ENCODE results near the gene ZBTB4. TPM values are rescaled to one million over a fixed set of nuclear protein-coding genes. Genes with fewer than 3 reads are reported as not detected.

Gene ZBTB4, protein sequence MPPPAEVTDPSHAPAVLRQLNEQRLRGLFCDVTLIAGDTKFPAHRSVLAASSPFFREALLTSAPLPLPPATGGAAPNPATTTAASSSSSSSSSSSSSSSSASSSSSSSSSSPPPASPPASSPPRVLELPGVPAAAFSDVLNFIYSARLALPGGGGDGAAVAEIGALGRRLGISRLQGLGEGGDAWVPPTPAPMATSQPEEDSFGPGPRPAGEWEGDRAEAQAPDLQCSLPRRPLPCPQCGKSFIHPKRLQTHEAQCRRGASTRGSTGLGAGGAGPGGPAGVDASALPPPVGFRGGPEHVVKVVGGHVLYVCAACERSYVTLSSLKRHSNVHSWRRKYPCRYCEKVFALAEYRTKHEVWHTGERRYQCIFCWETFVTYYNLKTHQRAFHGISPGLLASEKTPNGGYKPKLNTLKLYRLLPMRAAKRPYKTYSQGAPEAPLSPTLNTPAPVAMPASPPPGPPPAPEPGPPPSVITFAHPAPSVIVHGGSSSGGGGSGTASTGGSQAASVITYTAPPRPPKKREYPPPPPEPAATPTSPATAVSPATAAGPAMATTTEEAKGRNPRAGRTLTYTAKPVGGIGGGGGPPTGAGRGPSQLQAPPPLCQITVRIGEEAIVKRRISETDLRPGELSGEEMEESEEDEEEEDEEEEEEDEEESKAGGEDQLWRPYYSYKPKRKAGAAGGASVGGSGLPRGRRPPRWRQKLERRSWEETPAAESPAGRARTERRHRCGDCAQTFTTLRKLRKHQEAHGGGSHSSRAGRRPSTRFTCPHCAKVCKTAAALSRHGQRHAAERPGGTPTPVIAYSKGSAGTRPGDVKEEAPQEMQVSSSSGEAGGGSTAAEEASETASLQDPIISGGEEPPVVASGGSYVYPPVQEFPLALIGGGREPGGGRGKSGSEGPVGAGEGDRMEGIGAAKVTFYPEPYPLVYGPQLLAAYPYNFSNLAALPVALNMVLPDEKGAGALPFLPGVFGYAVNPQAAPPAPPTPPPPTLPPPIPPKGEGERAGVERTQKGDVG
- 10 to 100 TPM; 38.6 to 50.6 (median 44.2) TPM for polyA plus RNA-seq (ENCODE audit: insufficient read length in 4 of 4)

DNA sequence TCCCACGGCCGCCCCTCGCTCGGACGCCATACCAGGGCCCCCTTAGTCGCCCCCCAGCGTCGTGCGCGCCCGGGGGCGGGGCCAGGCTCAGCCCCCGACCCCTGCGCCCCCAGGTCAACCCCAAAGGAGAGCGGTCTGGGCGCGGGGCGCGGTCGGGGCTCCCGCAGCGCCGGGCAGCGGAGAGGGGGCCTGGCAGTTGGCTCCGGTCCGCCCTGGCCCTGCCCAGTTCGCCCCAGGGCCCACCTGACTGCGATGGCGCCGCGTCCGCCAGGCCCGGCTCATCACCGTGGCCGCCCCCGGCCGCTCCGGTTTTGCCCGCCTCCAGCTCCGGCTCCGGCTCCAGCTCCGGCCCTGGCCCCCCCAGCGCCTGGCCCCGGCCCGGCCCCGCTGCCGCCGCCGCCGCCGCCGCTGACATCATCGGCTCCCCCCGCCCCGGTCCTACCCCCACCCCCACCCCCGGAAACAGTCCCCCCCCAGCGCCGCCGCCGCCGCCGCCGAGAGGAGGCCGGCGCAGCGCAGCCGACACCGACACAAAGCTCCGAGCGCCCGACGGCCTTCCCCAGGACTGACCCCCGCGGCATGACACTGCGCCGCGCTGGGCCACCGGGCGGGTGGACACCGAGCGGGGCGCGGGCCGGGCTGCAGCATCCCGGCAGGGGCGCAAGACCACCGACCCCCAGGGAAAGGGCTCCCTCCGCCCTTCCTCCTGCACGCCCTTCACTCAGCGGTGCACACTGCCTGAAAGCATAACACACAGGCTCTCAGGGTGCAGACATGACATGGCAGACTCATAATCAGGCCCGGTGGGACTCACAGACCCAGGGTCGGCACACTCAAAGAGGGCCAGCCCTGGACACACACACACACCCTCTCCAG is at the start of gene ZBTB4:
Gene ZBTB4 (minus strand): TSS at position 419 of the 876 bp plus-strand sequence. CDS start 12,830 bp downstream, outside the sequence.
- DNase-seq (ENCODE audit: low read depth in 4 of 4, low spot score in 2 of 4), result peak in 1 of 4 donors; percentile 47

DNA sequence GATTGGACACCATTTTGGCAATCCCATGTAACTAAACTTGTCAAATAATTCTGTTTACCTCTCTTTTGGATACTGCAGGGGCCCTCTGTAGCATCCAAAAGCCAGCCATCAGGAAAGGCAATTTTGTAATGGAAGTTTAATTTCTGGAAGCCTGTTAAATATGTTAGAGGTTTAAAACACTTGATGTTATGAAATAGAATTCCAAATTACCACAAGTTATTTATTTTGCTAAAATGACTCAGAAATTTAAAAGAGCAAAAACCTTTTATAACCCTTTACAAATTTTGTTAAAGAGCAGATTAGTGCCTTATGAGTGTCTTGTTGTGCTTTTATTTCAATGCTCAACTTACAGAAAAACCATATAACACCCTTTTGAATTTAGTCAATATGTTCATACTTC is 49.4 kb upstream of the ZBTB4 start:
- DNase-seq (ENCODE audit: low read depth in 4 of 4, low spot score in 2 of 4), result no peak

DNA sequence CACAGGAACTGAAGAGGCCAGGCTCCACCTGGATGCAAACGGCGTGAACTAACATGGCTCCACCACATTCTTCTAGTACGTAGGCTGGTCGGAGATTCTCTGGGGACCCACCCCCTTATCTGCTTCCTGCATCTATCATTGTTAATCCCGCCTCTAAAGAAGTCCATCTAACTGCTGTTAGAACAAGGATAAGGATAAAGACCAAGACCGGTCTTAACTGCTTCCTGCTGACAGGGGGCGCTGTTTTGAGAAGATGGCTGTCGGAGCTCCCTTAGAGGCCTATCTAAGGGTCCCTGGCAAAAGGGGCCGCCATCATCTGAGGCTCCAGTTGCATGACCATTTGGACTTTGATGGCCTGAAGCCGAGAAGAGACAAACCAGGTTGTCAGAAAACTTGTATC is 43.6 kb upstream of the ZBTB4 start:
- no peak for DNase-seq (ENCODE audit: low read depth in 4 of 4, low spot score in 2 of 4)

DNA sequence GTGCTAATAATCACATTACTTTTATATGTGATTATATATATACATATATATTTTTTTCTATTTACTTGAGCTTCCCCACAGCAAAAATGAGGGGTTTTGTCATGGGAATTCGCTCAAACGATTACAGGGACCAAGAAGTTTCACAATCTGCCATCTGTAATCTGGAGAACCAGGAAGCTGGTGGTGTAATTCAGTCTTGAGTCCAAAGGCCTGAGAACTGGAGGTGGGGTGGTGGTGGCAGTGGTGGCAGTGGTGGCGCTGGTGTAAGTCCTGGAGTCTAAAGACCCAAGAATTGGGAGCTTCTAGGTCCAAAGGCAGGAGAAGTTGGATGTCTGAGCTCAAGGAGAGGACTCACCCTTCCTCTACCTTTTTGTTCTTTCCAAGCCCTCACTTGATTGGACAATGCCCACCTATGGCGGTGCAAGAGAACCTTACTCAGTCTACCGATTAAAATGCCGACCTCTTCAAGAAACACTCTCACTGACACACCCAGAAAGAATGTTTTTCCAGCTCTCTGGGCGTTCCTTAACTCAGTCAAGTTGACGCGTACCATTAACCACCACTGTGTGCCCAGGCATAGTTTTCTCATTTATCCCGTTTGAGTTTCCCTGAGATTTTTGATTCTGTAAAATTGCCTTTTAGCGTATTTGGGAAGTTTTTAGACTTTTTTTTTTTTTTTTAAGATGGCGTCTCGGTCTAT is 36.6 kb upstream of the ZBTB4 start:
- DNase-seq (ENCODE audit: low read depth in 4 of 4, low spot score in 2 of 4), result no peak

DNA sequence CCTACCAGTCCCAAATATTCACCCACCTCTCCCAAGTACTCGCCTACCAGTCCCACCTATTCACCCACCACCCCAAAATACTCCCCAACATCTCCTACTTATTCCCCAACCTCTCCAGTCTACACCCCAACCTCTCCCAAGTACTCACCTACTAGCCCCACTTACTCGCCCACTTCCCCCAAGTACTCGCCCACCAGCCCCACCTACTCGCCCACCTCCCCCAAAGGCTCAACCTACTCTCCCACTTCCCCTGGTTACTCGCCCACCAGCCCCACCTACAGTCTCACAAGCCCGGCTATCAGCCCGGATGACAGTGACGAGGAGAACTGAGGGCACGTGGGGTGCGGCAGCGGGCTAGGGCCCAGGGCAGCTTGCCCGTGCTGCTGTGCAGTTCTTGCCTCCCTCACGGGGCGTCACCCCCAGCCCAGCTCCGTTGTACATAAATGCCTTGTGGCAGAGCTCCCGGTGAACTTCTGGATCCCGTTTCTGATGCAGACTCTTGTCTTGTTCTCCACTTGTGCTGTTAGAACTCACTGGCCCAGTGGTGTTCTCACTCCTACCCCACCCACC is 34.5 kb upstream of the ZBTB4 start:
- no peak for DNase-seq (ENCODE audit: low read depth in 4 of 4, low spot score in 2 of 4)

DNA sequence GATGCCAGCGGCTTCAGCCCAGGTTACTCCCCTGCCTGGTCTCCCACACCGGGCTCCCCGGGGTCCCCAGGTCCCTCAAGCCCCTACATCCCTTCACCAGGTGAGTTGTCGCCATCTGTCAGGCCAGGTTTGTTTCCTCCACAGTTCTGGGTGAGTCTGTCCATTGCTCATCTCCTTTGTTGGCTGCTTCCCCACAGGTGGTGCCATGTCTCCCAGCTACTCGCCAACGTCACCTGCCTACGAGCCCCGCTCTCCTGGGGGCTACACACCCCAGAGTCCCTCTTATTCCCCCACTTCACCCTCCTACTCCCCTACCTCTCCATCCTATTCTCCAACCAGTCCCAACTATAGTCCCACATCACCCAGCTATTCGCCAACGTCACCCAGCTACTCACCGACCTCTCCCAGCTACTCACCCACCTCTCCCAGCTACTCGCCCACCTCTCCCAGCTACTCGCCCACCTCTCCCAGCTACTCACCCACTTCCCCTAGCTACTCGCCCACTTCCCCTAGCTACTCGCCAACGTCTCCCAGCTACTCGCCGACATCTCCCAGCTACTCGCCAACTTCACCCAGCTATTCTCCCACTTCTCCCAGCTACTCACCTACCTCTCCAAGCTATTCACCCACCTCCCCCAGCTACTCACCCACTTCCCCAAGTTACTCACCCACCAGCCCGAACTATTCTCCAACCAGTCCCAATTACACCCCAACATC is 33.6 kb upstream of the ZBTB4 start:
- DNase-seq (ENCODE audit: low read depth in 4 of 4, low spot score in 2 of 4), result no peak

DNA sequence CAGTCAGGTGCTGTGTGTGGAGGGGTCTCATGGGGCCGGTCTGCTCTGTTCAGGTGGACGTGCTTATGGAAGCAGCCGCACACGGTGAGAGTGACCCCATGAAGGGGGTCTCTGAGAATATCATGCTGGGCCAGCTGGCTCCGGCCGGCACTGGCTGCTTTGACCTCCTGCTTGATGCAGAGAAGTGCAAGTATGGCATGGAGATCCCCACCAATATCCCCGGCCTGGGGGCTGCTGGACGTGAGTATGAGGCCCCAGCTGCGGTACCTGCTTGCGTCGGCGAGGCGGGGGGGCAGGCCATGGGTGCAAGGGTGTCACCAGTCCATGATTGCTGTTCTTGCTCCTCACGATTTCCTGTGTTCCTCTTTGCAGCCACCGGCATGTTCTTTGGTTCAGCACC is 32.7 kb upstream of the ZBTB4 start:
- DNase-seq (ENCODE audit: low read depth in 4 of 4, low spot score in 2 of 4), result no peak

DNA sequence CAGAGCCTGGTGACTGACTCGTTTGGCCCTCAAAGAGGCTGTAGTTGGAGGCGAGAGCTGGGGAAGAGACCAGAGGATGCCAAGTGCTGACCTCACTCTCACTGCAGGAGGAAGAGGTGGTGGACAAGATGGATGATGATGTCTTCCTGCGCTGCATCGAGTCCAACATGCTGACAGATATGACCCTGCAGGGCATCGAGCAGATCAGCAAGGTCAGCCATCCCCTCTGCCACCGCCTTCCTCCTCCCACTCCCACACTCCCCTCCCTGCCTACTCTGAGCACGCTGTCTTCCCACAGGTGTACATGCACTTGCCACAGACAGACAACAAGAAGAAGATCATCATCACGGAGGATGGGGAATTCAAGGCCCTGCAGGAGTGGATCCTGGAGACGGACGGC is 31.7 kb upstream of the ZBTB4 start:
- no peak for DNase-seq (ENCODE audit: low read depth in 4 of 4, low spot score in 2 of 4)

DNA sequence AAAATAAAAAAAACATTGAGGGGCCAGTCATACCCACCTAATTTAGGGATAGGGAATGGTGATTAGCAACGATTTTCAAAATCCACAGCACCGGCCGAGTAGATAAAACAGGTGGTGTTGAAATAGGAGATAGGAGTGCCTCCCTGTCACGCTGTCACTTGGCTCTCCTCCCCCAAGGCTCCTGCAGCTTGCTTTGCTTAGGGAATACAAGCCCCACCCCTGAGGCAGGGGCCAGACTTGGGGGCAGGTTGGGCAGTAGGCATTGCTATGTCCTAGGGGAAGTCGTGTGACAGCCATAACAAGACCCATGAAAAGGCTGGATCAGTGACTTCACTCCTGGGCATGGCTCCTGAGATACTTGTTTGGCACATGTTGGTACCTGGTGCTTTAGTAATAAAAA is 30.5 kb upstream of the ZBTB4 start:
- DNase-seq (ENCODE audit: low read depth in 4 of 4, low spot score in 2 of 4), result no peak

DNA sequence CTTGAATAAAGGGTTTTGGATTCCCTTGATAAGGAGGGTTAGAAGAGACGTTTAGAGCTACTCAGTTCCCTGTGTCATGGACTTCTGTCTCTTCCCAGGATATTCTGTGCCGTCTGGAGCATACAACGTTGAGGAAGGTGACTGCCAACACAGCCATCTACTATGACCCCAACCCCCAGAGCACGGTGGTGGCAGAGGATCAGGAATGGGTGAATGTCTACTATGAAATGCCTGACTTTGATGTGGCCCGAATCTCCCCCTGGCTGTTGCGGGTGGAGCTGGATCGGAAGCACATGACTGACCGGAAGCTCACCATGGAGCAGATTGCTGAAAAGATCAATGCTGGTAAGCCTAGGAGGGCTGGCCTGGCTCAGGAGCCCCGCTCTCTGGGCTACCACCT is 29.4 kb upstream of the ZBTB4 start:
- DNase-seq (ENCODE audit: low read depth in 4 of 4, low spot score in 2 of 4), result no peak

DNA sequence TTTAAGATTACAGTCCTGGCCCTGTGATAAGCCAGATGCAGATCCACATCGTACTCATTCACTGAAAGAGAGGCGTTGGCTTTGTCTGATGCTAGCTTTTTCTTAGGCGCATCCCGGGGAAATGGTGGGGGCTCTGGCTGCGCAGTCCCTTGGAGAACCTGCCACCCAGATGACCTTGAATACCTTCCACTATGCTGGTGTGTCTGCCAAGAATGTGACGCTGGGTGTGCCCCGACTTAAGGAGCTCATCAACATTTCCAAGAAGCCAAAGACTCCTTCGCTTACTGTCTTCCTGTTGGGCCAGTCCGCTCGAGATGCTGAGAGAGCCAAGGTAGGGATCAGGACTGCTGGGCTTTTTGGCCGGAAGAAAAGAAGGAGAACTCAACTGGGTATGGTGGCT is 28.7 kb upstream of the ZBTB4 start:
- no peak for DNase-seq (ENCODE audit: low read depth in 4 of 4, low spot score in 2 of 4)

DNA sequence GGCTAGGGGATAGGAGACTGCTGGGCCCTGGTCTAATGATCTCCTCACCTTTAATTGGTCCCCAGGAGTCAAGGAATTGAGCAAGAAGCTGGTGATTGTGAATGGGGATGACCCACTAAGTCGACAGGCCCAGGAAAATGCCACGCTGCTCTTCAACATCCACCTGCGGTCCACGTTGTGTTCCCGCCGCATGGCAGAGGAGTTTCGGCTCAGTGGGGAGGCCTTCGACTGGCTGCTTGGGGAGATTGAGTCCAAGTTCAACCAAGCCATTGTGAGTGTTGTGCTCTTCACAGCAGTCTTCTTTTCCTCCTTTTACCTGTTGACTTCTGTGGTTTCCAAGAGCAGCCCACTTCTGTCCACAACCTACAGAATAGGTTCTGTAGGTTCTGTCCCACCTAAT is 24.1 kb upstream of the ZBTB4 start:
- DNase-seq (ENCODE audit: low read depth in 4 of 4, low spot score in 2 of 4), result no peak

DNA sequence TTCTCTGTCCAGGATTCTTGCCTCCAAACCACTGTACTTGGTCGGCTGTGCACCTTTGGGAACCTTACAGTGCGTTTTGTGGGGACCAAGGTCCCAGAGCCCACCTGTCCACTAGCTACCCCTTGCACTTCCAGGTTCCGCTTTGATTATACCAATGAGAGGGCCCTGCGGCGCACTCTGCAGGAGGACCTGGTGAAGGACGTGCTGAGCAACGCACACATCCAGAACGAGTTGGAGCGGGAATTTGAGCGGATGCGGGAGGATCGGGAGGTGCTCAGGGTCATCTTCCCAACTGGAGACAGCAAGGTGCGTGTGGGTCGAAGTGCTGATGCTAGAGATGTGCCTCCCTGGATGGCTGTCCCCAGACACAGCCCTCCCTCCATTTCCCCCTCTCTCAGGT is 23.6 kb upstream of the ZBTB4 start:
- DNase-seq (ENCODE audit: low read depth in 4 of 4, low spot score in 2 of 4), result no peak

DNA sequence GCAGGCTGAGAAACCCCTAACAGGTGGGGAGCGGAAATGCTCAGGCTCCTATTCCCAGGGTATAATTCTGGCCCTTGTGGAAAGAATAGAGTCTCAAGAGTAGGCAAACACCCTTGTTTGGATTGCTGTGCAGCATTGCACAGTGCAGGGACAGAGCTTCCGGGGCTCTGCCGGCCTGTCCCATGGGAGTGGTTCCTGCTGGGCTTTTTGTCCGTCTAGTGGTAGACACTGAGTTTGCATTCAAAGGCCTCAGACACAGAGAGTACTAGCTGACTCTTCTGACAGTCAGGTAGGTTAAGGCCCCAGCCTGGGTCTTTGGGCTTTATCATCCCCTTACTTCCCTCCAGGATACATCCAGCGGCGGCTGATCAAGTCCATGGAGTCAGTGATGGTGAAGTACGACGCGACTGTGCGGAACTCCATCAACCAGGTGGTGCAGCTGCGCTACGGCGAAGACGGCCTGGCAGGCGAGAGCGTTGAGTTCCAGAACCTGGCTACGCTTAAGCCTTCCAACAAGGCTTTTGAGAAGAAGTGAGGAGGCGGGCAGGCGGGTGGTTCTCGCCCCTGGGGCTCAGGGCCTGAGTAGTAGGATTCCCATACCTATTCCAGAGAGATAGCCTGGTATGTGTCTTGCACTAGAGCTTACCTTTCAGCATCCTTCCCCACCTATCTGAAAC is 22.9 kb upstream of the ZBTB4 start:
- no peak for DNase-seq (ENCODE audit: low read depth in 4 of 4, low spot score in 2 of 4)

DNA sequence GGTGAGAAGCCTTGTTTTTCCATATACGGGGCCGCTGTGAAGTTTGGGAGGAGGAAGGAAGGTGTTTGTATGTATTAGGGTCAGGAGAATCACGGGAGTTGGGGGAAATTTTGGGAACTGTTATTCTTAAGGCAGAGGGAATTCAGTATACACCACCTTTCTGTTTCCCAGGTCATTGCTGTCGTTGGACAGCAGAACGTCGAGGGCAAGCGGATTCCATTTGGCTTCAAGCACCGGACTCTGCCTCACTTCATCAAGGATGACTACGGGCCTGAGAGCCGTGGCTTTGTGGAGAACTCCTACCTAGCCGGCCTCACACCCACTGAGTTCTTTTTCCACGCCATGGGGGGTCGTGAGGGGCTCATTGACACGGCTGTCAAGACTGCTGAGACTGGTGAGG is 22.3 kb upstream of the ZBTB4 start:
- DNase-seq (ENCODE audit: low read depth in 4 of 4, low spot score in 2 of 4), result no peak

DNA sequence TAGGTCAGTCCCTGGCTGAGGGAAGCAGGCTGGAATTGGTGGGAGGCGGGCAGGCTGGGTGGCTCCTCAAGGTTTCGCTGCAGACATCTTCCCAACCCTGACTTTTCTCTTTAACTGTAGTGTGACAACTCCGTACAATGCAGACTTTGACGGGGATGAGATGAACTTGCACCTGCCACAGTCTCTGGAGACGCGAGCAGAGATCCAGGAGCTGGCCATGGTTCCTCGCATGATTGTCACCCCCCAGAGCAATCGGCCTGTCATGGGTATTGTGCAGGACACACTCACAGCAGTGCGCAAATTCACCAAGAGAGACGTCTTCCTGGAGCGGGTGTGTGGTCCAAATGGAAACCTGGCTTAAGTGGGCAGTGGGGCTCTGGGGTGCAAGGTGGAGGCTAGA is 19.7 kb upstream of the ZBTB4 start:
- DNase-seq (ENCODE audit: low read depth in 4 of 4, low spot score in 2 of 4), result no peak

DNA sequence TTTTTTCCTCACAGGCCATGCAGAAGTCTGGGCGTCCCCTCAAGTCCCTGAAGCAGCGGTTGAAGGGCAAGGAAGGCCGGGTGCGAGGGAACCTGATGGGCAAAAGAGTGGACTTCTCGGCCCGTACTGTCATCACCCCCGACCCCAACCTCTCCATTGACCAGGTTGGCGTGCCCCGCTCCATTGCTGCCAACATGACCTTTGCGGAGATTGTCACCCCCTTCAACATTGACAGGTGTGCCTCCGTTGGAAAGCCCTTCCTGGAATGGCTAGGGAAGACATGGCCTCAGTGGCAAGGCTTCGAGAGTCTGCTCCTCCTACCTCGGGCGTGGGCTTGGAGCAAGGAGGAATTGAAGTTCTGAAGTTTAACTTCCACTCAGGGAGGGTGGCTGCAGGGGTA is 18.2 kb upstream of the ZBTB4 start:
- no peak for DNase-seq (ENCODE audit: low read depth in 4 of 4, low spot score in 2 of 4)

DNA sequence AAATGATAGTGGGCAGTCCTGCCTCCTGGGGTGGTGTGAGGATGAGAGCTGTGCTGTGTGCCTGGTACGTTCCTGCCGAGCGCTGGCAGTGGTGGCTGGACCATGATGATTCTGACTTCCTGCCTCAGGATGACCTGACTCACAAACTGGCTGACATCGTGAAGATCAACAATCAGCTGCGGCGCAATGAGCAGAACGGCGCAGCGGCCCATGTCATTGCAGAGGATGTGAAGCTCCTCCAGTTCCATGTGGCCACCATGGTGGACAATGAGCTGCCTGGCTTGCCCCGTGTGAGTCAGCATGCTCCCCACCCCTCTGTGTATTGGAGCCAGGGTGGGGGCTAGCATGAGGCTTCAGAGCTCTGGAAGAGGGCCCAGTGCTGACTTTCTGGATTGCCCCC is 17.8 kb upstream of the ZBTB4 start:
- DNase-seq (ENCODE audit: low read depth in 4 of 4, low spot score in 2 of 4), result no peak

All from left renal cortex interstitium (tissue), 4 donors.